T-helper 2 cell treated with Interferon-gamma antibody and Interleukin-4, amounts not matched to agents 5 μg/mL and 100 μg/mL, for 36 hours (primary cell): ENCODE results near the gene GRM1.

ENCODE experiments used
- DNase-seq: peaks from one replicate; pipeline ENCODE4 v3.0.0; 2021; ENCODE audit warnings: low spot score
- H3K27ac Mint-ChIP-seq: one replicate; pipeline ENCODE4 v1.8.0; 2021; ENCODE audit warnings: mild to moderate bottlenecking, mixed read lengths
- H3K27me3 Mint-ChIP-seq: one replicate; pipeline ENCODE4 v1.8.0; 2021; ENCODE audit warnings: low read depth, mixed read lengths
- H3K36me3 Mint-ChIP-seq: one replicate; pipeline ENCODE4 v1.8.0; 2021; ENCODE audit warnings: low read depth, mixed read lengths
- H3K4me1 Mint-ChIP-seq: one replicate; pipeline ENCODE4 v1.8.0; 2021; ENCODE audit warnings: low read depth, mixed read lengths
- H3K4me3 Mint-ChIP-seq: one replicate; pipeline ENCODE4 v1.8.0; 2022; ENCODE audit warnings: mild to moderate bottlenecking, moderate library complexity, mixed read lengths
- H3K9me3 Mint-ChIP-seq: one replicate; pipeline ENCODE4 v1.8.0; 2021; ENCODE audit warnings: mixed read lengths

GRM1 gene

DNA sequence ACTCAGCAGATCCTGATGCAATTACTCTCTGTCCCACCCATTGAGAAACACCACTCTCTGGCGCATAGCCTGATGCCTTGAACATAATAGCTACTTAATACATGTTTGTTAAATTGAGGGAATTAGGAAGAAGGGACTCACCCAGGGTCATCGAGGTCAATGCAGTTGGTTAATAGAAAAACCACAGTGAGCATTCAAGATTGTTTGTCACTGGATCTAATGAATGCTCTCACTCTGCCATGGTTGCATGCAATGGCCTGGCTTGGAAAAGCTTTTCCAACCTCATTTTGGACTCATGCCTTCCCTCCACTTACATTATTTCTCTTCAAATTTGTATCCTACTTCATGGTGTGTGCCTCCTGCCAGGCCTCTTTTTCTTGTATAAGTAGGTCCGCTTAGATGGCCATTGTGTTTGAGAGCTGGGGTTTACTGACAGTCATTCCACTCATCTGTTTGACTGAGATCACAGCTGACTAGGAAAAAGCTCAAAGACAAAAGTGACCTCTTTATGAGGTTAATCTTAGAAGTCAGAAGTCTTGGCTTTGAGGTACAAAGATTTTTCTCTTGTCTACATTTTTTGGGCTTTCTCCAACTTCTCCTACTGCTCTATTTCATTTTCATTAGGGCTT is 360.0 kb downstream of the GRM1 start:
- H3K27me3 Mint-ChIP-seq, result no peaks in the 10 kb centered on the region
- no peak overlapping the region for H3K27ac Mint-ChIP-seq
- H3K4me3 Mint-ChIP-seq, result no peak overlapping the region
- no peak for DNase-seq
- H3K4me1 Mint-ChIP-seq, result no peaks in the 10 kb centered on the region
- no peaks in the 10 kb centered on the region for H3K9me3 Mint-ChIP-seq
- no peaks in the 10 kb centered on the region for H3K36me3 Mint-ChIP-seq

DNA sequence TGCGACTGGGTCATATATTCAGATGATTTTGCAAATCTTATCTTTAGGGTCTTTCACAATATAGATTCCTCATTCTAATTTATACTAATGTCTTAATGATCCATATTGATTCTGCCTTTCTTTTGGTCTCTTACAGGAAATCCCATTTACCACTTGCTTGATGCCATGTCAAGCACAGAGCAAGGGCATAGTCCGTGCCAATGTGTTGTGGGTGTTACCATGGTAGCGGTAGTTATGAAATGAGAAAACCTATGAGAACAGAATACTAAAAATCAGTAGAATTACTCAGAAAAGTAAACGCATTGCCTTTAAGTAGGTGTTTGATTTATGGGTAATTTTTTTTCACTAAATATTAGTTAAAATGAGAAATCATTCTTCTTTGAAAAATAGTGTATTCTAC is 360.9 kb downstream of the GRM1 start:
- DNase-seq, result no peak
- no peaks in the 10 kb centered on the region for H3K4me1 Mint-ChIP-seq
- no peaks in the 10 kb centered on the region for H3K27me3 Mint-ChIP-seq
- H3K4me3 Mint-ChIP-seq, result no peak overlapping the region
- no peaks in the 10 kb centered on the region for H3K9me3 Mint-ChIP-seq
- H3K36me3 Mint-ChIP-seq, result no peaks in the 10 kb centered on the region
- H3K27ac Mint-ChIP-seq, result no peak overlapping the region

DNA sequence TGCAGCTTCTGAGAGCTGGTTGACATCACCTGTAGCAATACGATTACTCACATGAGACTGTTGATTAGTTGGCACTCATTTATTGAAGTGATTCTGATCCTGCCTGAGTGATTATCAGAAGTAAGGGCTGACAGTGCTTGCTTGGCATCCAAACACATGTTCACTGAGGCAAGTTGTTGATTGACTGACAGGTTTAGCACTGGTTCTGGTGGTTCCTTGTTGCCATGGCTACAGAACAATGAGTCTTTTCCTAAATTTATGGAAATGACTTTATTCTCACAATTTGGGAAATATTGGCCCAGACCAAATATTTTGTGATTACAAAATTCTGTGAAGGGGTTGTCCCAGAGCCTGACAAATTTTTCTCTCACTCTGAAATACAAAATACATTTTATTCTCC is 368.8 kb downstream of the GRM1 start:
- DNase-seq, result no peak
- no peaks in the 10 kb centered on the region for H3K4me1 Mint-ChIP-seq
- H3K36me3 Mint-ChIP-seq, result no peaks in the 10 kb centered on the region
- H3K27me3 Mint-ChIP-seq, result no peaks in the 10 kb centered on the region
- H3K9me3 Mint-ChIP-seq, result no peaks in the 10 kb centered on the region
- H3K27ac Mint-ChIP-seq, result no peak overlapping the region
- H3K4me3 Mint-ChIP-seq, result no peak overlapping the region

DNA sequence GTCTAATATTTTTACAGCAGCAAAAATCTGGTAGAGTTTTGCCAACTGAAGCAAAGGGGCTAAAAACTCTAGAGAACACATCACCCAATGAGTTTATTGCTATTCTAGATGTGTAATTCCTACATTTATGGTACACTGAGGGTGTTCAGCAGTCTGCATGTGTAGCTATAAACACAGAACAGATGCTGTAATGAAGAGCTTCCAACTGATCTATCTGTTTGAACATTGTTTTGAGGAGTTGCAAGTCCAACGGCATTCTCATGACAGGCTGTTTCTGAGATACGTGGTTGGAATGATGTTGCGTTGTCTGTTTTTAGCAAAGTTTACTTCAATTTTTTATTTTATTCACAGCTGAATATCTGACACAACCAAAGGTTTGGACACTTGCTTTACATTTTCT is 373.6 kb downstream of the GRM1 start:
- Mint-ChIP-seq H3K4me3 (no peak overlapping the region), H3K27ac (no peak overlapping the region), H3K4me1 (no peaks in the 10 kb centered on the region), H3K36me3 (no peaks in the 10 kb centered on the region), H3K27me3 (no peaks in the 10 kb centered on the region), H3K9me3 (no peaks in the 10 kb centered on the region)
- DNase-seq, result no peak

DNA sequence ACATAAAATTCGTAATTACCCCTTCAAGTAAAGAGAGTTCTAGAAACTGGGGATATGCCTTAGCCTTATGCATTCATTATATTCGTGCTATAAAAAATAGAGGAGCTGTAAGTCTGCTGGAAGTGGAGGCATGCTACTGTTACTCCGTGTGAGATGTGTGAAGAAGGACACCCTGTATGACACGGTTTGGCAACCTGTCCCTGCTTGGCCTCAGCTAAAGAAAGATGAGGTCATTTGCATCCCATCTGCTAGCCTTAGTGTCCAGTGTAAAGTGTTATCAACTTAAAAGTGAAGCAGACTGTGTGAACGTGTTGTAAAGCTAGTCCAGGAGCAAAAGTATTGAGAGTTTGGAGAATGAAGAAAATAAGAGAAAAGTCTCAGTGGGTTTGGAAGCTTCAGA is 379.7 kb downstream of the GRM1 start:
- Mint-ChIP-seq H3K4me3 (no peak overlapping the region), H3K9me3 (no peaks in the 10 kb centered on the region), H3K4me1 (no peaks in the 10 kb centered on the region), H3K27ac (no peak overlapping the region), H3K36me3 (no peaks in the 10 kb centered on the region), H3K27me3 (no peaks in the 10 kb centered on the region)
- no peak for DNase-seq

DNA sequence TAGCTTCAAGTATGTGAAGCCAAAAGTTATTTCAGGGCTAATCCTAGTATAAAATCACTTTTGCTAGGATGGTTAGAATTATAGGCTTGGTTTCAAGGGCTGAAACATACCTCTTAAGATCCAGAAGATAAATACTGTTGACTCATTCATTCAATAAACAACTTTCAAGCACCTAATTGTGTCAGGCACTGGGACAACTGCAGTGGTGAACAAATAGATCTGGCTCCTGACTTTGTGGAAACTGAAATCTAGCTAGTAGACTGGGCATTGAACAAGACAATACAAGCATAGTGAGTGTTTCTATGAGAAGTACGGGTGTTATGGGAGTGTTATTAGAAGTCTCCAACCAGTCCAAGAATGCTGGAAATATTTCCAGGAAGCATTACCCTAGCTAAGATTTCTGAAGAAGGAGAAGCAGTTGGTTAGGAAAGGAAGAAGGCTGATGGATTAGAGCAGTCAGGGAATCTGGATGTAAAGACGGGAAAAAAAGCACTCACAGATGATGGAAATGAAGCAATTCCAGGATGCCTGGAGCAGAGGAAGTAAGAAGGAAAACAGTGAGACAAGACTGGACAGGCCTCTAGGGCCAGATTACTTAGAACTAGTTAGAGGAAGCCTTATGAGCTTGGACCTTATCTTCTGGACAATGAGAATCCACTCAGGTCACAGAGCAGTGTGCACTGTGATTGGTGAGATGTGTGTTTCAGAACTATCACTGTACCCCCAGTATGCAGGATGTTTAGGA is 382.2 kb downstream of the GRM1 start:
- H3K4me3 Mint-ChIP-seq, result no peak overlapping the region
- H3K27me3 Mint-ChIP-seq, result no peaks in the 10 kb centered on the region
- no peaks in the 10 kb centered on the region for H3K4me1 Mint-ChIP-seq
- H3K9me3 Mint-ChIP-seq, result no peaks in the 10 kb centered on the region
- H3K27ac Mint-ChIP-seq, result no peak overlapping the region
- no peak for DNase-seq
- H3K36me3 Mint-ChIP-seq, result no peaks in the 10 kb centered on the region

DNA sequence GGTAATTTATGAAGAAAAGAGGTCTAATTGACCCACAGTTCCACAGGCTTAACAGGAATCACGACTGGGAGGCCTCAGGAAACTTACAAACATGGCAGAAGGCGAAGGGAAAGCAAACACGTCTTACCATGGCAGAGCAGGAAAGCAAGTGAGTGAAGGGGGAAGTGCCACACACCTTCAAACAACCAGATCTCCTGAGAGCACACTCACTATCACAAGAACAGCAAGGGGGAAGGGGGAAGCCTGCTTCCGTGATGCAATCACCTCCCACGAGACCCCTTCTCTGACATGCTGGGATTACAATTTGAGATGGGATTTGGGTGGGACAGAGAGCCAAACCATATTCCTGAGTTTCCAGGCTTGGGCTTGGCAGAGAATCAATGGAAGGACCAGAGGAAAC is 390.7 kb downstream of the GRM1 start:
- H3K27me3 Mint-ChIP-seq, result no peaks in the 10 kb centered on the region
- no peak for DNase-seq
- no peaks in the 10 kb centered on the region for H3K9me3 Mint-ChIP-seq
- H3K27ac Mint-ChIP-seq, result no peak overlapping the region
- no peaks in the 10 kb centered on the region for H3K4me1 Mint-ChIP-seq
- H3K4me3 Mint-ChIP-seq, result no peak overlapping the region
- no peaks in the 10 kb centered on the region for H3K36me3 Mint-ChIP-seq

DNA sequence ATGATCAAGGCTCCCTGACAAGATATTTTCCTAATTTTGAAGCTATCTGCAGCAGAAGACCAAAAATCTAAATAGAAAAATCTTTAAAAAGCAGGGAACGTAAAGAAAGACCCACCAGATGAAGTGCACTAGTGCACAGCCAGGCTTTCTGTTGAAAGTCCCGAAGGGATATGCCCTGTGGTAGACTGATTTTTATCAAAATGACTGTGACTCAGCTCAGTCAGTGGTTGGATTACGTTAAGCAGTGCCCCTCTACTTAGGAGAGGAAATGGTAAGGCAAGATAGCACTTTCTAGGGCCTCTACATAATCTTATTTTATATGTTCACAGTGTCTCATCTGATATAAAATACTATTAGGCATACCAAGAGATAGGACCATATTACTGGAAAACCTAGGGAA is 391.4 kb downstream of the GRM1 start:
- Mint-ChIP-seq H3K27me3 (no peaks in the 10 kb centered on the region), H3K9me3 (no peaks in the 10 kb centered on the region), H3K27ac (no peak overlapping the region), H3K36me3 (no peaks in the 10 kb centered on the region), H3K4me1 (no peaks in the 10 kb centered on the region), H3K4me3 (no peak overlapping the region)
- DNase-seq, result no peak

DNA sequence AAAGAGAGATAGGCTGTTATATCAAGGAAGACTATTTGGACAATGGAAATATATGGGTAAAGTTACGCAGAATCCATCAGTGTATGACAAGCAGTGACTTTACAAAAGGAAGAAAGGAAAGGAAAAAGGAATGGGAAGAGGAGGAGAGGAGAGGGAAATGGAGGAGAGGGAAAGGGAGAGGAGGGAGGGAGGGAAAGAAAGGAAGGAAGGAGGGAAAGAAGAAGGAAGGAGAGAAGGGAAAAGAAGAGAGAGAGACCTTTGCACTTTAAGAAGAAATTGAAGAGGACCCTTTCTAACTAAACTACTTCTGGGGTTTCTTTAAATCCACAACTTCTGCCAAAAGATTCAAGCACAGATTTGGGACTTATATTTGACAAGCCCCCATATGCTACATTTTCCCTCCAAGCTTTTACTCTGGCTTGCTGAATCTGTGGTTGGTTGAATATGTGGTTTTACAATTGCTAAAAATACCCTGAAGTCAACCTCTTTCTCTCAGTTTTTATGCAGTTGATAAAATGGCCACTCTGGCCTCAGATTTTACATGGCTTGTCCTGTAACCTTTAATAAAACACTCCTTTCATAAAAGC is 394.0 kb downstream of the GRM1 start:
- H3K4me3 Mint-ChIP-seq, result no peak overlapping the region
- no peaks in the 10 kb centered on the region for H3K4me1 Mint-ChIP-seq
- no peaks in the 10 kb centered on the region for H3K36me3 Mint-ChIP-seq
- DNase-seq, result no peak
- H3K27me3 Mint-ChIP-seq, result no peaks in the 10 kb centered on the region
- no peaks in the 10 kb centered on the region for H3K9me3 Mint-ChIP-seq
- no peak overlapping the region for H3K27ac Mint-ChIP-seq

DNA sequence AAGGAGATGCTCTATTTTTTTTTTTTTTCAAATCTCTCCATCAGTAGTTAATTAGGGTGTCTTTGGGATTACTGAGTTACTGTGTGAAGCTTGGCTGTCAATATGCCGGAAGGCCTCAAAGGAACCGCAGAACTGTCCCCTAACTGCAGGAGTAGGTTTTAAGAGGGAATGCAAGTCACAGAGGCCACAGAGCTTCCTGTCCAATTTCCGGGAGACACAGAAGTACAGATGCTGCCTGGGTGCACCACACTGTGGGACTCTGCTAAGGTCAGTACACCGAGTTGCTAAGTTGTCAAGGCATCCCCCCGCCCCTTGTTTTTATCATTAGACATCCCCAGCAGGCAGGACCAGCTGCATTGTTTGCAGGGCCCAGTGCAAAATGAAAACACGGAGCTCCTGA is 394.6 kb downstream of the GRM1 start:
- no peaks in the 10 kb centered on the region for H3K4me1 Mint-ChIP-seq
- no peaks in the 10 kb centered on the region for H3K27me3 Mint-ChIP-seq
- H3K27ac Mint-ChIP-seq, result no peak overlapping the region
- no peak for DNase-seq
- no peaks in the 10 kb centered on the region for H3K36me3 Mint-ChIP-seq
- no peaks in the 10 kb centered on the region for H3K9me3 Mint-ChIP-seq
- no peak overlapping the region for H3K4me3 Mint-ChIP-seq

DNA sequence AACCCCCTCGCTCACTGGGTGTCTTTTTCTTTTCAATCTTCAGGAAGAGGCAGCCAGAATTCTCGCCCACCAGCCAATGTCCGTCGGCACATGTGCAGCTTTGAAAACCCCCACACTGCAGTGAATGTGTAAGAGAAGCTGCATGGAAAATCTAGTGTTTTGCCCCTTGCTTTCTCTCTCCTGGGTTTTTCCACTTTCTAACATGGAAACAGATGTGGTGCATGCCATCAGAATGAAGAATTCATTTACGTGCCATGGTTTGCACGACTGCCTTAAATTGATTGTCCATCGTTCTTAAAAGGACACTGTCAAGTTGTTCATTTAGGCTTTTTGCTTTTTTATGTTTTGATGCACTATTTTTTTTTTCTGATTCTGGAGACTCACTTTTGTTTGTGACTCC is 397.7 kb downstream of the GRM1 start:
- Mint-ChIP-seq H3K36me3 (no peaks in the 10 kb centered on the region), H3K27me3 (no peaks in the 10 kb centered on the region), H3K4me1 (no peaks in the 10 kb centered on the region), H3K27ac (no peak overlapping the region), H3K4me3 (no peak overlapping the region), H3K9me3 (no peaks in the 10 kb centered on the region)
- DNase-seq, result no peak

DNA sequence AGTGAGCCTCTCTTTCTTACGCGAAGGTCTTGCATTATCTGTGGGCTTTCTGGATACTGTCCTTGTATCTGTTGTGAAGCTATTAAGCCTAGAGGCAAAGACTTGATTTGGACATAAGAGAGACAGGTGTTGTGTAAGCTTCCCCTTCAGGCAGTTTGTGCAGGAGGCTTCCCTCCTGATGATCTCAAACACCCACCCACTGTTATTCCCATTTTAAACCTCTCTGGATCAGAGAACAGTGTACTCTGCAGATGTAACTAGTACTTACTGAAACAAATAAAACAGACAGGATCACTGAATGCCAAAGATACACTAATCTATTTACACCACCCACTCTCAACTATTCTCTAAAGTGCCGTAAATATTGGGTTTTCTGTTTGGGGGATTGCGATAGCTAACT is 401.0 kb downstream of the GRM1 start:
- DNase-seq, result no peak
- no peaks in the 10 kb centered on the region for H3K36me3 Mint-ChIP-seq

DNA sequence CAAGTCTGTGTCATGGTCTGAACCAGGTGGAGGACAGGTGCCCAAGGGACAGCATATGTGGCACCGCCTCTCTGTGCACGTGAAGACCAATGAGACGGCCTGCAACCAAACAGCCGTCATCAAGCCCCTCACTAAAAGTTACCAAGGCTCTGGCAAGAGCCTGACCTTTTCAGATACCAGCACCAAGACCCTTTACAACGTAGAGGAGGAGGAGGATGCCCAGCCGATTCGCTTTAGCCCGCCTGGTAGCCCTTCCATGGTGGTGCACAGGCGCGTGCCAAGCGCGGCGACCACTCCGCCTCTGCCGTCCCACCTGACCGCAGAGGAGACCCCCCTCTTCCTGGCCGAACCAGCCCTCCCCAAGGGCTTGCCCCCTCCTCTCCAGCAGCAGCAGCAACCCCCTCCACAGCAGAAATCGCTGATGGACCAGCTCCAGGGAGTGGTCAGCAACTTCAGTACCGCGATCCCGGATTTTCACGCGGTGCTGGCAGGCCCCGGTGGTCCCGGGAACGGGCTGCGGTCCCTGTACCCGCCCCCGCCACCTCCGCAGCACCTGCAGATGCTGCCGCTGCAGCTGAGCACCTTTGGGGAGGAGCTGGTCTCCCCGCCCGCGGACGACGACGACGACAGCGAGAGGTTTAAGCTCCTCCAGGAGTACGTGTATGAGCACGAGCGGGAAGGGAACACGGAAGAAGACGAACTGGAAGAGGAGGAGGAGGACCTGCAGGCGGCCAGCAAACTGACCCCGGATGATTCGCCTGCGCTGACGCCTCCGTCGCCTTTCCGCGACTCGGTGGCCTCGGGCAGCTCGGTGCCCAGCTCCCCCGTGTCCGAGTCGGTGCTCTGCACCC is 405.2 kb downstream of the GRM1 start:
- Mint-ChIP-seq H3K36me3 (no peaks in the 10 kb centered on the region), H3K4me3 (no peak overlapping the region), H3K9me3 (no peaks in the 10 kb centered on the region), H3K27ac (no peak overlapping the region), H3K27me3 (peaks cover 19% of the 10 kb centered on the region), H3K4me1 (no peaks in the 10 kb centered on the region)
- no peak for DNase-seq

More for the DNA sequence above, 401.0 kb downstream of the GRM1 start:
- no peaks in the 10 kb centered on the region for H3K4me1 Mint-ChIP-seq
- H3K27me3 Mint-ChIP-seq, result peaks cover 13% of the 10 kb centered on the region
- H3K4me3 Mint-ChIP-seq, result no peak overlapping the region
- no peaks in the 10 kb centered on the region for H3K9me3 Mint-ChIP-seq
- H3K27ac Mint-ChIP-seq, result no peak overlapping the region
